ENCODE measurements around the gene CLCN5.
A peak's percentile ranks its signal among the peaks of the same experiment; 100 is the strongest.

CLCN5 gene

GRCh38 chrX:50036426-50036825, 114.0 kb downstream of the CLCN5 start:
- no peak overlapping the region for H2BK120ac ChIP-seq (ENCODE audit: low read depth, low read length)
- H4K5ac ChIP-seq (ENCODE audit: low read length), result no peak overlapping the region
- H3K23ac ChIP-seq (ENCODE audit: low read length), result no peak overlapping the region
- no peak overlapping the region for H2AK5ac ChIP-seq (ENCODE audit: low read length)
- no peak for DNase-seq
- no peak overlapping the region for H3K4me2 ChIP-seq (ENCODE audit: low read length)
- H3K79me2 ChIP-seq (ENCODE audit: control insufficient read depth, insufficient read depth, low read length), result no peaks in the 10 kb centered on the region
- H3K4me1 ChIP-seq (ENCODE audit: control insufficient read depth, low read depth, low read length), result no peaks in the 10 kb centered on the region
- no peaks in the 10 kb centered on the region for H3K27me3 ChIP-seq (ENCODE audit: insufficient read depth, low read length, poor library complexity)
- H3K27ac ChIP-seq (ENCODE audit: low read depth, low read length), result no peak overlapping the region
- H4K8ac ChIP-seq (ENCODE audit: low read depth, low read length), result no peak overlapping the region
- no peak overlapping the region for H3K4me3 ChIP-seq (ENCODE audit: low read length)
- H2BK5ac ChIP-seq (ENCODE audit: low read length), result no peak overlapping the region
- H2BK15ac ChIP-seq (replicated peaks; ENCODE audit: low read depth), result no peak overlapping the region
- no peak overlapping the region for H3K4ac ChIP-seq (ENCODE audit: low read depth, low read length)
- H3K36me3 ChIP-seq (ENCODE audit: control insufficient read depth, insufficient read depth, low read length), result no peaks in the 10 kb centered on the region
- no CpG with 5 or more reads among the region's 2 CpGs for WGBS (ENCODE audit: extremely low coverage, insufficient coverage, low lambda C conversion rate)
- H3K56ac ChIP-seq (ENCODE audit: low read length), result no peak overlapping the region
- no peak overlapping the region for H3K9ac ChIP-seq (ENCODE audit: low read length)
- H3K18ac ChIP-seq (ENCODE audit: low read length), result no peak overlapping the region
- no peaks in the 10 kb centered on the region for H3K79me1 ChIP-seq (ENCODE audit: low read length)

- H3K79me1 ChIP-seq (ENCODE audit: low read length), result no peaks in the 10 kb centered on the region
- no peak overlapping the region for H2BK15ac ChIP-seq (replicated peaks; ENCODE audit: low read depth)
- no peak for DNase-seq
- no peak overlapping the region for H2BK120ac ChIP-seq (ENCODE audit: low read depth, low read length)
- H2AK5ac ChIP-seq (ENCODE audit: low read length), result no peak overlapping the region
- H4K5ac ChIP-seq (ENCODE audit: low read length), result no peak overlapping the region
- H2BK5ac ChIP-seq (ENCODE audit: low read length), result no peak overlapping the region
- no peaks in the 10 kb centered on the region for H3K27me3 ChIP-seq (ENCODE audit: insufficient read depth, low read length, poor library complexity)
- H3K4me3 ChIP-seq (ENCODE audit: low read length), result no peak overlapping the region
- no peak overlapping the region for H3K18ac ChIP-seq (ENCODE audit: low read length)
- H3K4me1 ChIP-seq (ENCODE audit: control insufficient read depth, low read depth, low read length), result no peaks in the 10 kb centered on the region
- H4K8ac ChIP-seq (ENCODE audit: low read depth, low read length), result no peak overlapping the region
- H3K23ac ChIP-seq (ENCODE audit: low read length), result no peak overlapping the region
- H3K36me3 ChIP-seq (ENCODE audit: control insufficient read depth, insufficient read depth, low read length), result no peaks in the 10 kb centered on the region
- H3K79me2 ChIP-seq (ENCODE audit: control insufficient read depth, insufficient read depth, low read length), result no peaks in the 10 kb centered on the region
- no peak overlapping the region for H3K4me2 ChIP-seq (ENCODE audit: low read length)
- H3K9ac ChIP-seq (ENCODE audit: low read length), result no peak overlapping the region
- no peak overlapping the region for H3K56ac ChIP-seq (ENCODE audit: low read length)
- no peak overlapping the region for H3K27ac ChIP-seq (ENCODE audit: low read depth, low read length)
- no peak overlapping the region for H3K4ac ChIP-seq (ENCODE audit: low read depth, low read length)
- WGBS (ENCODE audit: extremely low coverage, insufficient coverage, low lambda C conversion rate), result no CpG with 5 or more reads among the region's 3 CpGs
These were observed 123.4 kb downstream of the CLCN5 start for GRCh38 chrX:50045823-50046222.

GRCh38 chrX:50049228-50049627, 126.8 kb downstream of the CLCN5 start:
- Histone ChIP-seq H3K56ac (ENCODE audit: low read length) (no peak overlapping the region), H2BK120ac (ENCODE audit: low read depth, low read length) (no peak overlapping the region), H3K27ac (ENCODE audit: low read depth, low read length) (no peak overlapping the region), H3K9ac (ENCODE audit: low read length) (no peak overlapping the region), H3K36me3 (ENCODE audit: control insufficient read depth, insufficient read depth, low read length) (no peaks in the 10 kb centered on the region), H4K5ac (ENCODE audit: low read length) (no peak overlapping the region), H3K4me3 (ENCODE audit: low read length) (no peak overlapping the region), H3K23ac (ENCODE audit: low read length) (no peak overlapping the region), H3K79me1 (ENCODE audit: low read length) (no peaks in the 10 kb centered on the region), H3K27me3 (ENCODE audit: insufficient read depth, low read length, poor library complexity) (no peaks in the 10 kb centered on the region), H2BK15ac (replicated peaks; ENCODE audit: low read depth) (no peak overlapping the region), H3K79me2 (ENCODE audit: control insufficient read depth, insufficient read depth, low read length) (no peaks in the 10 kb centered on the region), H3K4me1 (ENCODE audit: control insufficient read depth, low read depth, low read length) (no peaks in the 10 kb centered on the region), H4K8ac (ENCODE audit: low read depth, low read length) (no peak overlapping the region), H3K18ac (ENCODE audit: low read length) (no peak overlapping the region), H2BK5ac (ENCODE audit: low read length) (no peak overlapping the region), H2AK5ac (ENCODE audit: low read length) (no peak overlapping the region), H3K4me2 (ENCODE audit: low read length) (no peak overlapping the region), H3K4ac (ENCODE audit: low read depth, low read length) (no peak overlapping the region)
- WGBS (ENCODE audit: extremely low coverage, insufficient coverage, low lambda C conversion rate), result no CpG with 5 or more reads among the region's 1 CpG
- no peak for DNase-seq

GRCh38 chrX:50054147-50054546, 131.8 kb downstream of the CLCN5 start:
- no peak overlapping the region for H3K4me2 ChIP-seq (ENCODE audit: low read length)
- H2BK120ac ChIP-seq (ENCODE audit: low read depth, low read length), result no peak overlapping the region
- H4K8ac ChIP-seq (ENCODE audit: low read depth, low read length), result no peak overlapping the region
- H3K79me1 ChIP-seq (ENCODE audit: low read length), result no peaks in the 10 kb centered on the region
- H3K27ac ChIP-seq (ENCODE audit: low read depth, low read length), result no peak overlapping the region
- no peaks in the 10 kb centered on the region for H3K27me3 ChIP-seq (ENCODE audit: insufficient read depth, low read length, poor library complexity)
- no peak overlapping the region for H4K5ac ChIP-seq (ENCODE audit: low read length)
- no peak overlapping the region for H2BK5ac ChIP-seq (ENCODE audit: low read length)
- no peak overlapping the region for H2AK5ac ChIP-seq (ENCODE audit: low read length)
- no peaks in the 10 kb centered on the region for H3K36me3 ChIP-seq (ENCODE audit: control insufficient read depth, insufficient read depth, low read length)
- no peak overlapping the region for H3K4me3 ChIP-seq (ENCODE audit: low read length)
- H3K4ac ChIP-seq (ENCODE audit: low read depth, low read length), result no peak overlapping the region
- peak; percentile 64 for DNase-seq
- H3K56ac ChIP-seq (ENCODE audit: low read length), result no peak overlapping the region
- no peak overlapping the region for H2BK15ac ChIP-seq (replicated peaks; ENCODE audit: low read depth)
- no peak overlapping the region for H3K18ac ChIP-seq (ENCODE audit: low read length)
- H3K4me1 ChIP-seq (ENCODE audit: control insufficient read depth, low read depth, low read length), result no peaks in the 10 kb centered on the region
- H3K23ac ChIP-seq (ENCODE audit: low read length), result no peak overlapping the region
- WGBS (ENCODE audit: extremely low coverage, insufficient coverage, low lambda C conversion rate), result no CpG with 5 or more reads among the region's 1 CpG
- H3K79me2 ChIP-seq (ENCODE audit: control insufficient read depth, insufficient read depth, low read length), result no peaks in the 10 kb centered on the region
- no peak overlapping the region for H3K9ac ChIP-seq (ENCODE audit: low read length)

DNA sequence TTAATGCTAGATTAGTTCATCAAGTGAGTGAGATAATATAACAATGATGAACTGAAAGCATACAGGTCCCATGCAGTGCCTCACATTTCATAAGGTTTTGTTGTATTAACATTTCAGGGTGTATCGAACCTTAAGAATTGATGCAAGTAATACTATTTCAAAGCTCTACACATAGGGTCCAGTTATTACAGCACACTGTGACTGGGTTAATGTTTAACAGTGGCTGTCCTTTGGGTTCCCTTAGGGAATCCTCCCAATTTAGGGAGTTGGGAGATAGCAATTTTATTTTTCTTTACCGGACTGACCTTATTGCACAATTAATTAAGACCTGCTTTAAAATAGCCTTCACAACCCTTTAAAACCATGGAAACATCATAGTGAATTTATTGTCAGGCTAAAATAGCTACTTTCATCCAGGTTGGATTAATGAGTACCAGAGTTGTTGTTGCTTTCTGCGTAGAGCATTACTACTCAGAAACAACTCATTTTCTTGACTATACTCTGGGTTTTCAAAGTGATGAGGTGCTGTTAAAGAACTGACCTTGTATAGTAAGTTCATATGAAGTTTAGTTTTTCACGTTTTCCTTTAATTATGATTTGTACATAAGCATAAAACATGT, 144.0 kb downstream of the CLCN5 start:
- no peaks in the 10 kb centered on the region for H3K79me1 ChIP-seq (ENCODE audit: low read length)
- no CpG with 5 or more reads among the region's 4 CpGs for WGBS (ENCODE audit: extremely low coverage, insufficient coverage, low lambda C conversion rate)
- no peak overlapping the region for H4K8ac ChIP-seq (ENCODE audit: low read depth, low read length)

More for the DNA sequence above, 144.0 kb downstream of the CLCN5 start:
- H2BK15ac ChIP-seq (replicated peaks; ENCODE audit: low read depth), result no peak overlapping the region
- H3K4me3 ChIP-seq (ENCODE audit: low read length), result no peak overlapping the region
- no peak overlapping the region for H3K27ac ChIP-seq (ENCODE audit: low read depth, low read length)
- no peaks in the 10 kb centered on the region for H3K4me1 ChIP-seq (ENCODE audit: control insufficient read depth, low read depth, low read length)
- no peaks in the 10 kb centered on the region for H3K36me3 ChIP-seq (ENCODE audit: control insufficient read depth, insufficient read depth, low read length)
- no peak for DNase-seq
- H3K23ac ChIP-seq (ENCODE audit: low read length), result no peak overlapping the region
- H3K79me2 ChIP-seq (ENCODE audit: control insufficient read depth, insufficient read depth, low read length), result no peaks in the 10 kb centered on the region
- H2AK5ac ChIP-seq (ENCODE audit: low read length), result no peak overlapping the region
- H4K5ac ChIP-seq (ENCODE audit: low read length), result no peak overlapping the region
- no peak overlapping the region for H3K4ac ChIP-seq (ENCODE audit: low read depth, low read length)
- H2BK120ac ChIP-seq (ENCODE audit: low read depth, low read length), result no peak overlapping the region
- H3K18ac ChIP-seq (ENCODE audit: low read length), result no peak overlapping the region
- no peaks in the 10 kb centered on the region for H3K27me3 ChIP-seq (ENCODE audit: insufficient read depth, low read length, poor library complexity)
- no peak overlapping the region for H3K9ac ChIP-seq (ENCODE audit: low read length)
- H2BK5ac ChIP-seq (ENCODE audit: low read length), result no peak overlapping the region
- no peak overlapping the region for H3K4me2 ChIP-seq (ENCODE audit: low read length)
- no peak overlapping the region for H3K56ac ChIP-seq (ENCODE audit: low read length)

Measured in mesendoderm (in vitro differentiated cells).